HG03139 (cell line): ENCODE results near the gene RFXAP.
"Not testable (repeated sequence)": the region's sequence is repeated elsewhere in the genome, so short reads cannot be mapped to it uniquely, and the experiment has no call there.

Experiments used
- ATAC-seq: cut with Tn5 transposase; IDR thresholded peaks from one replicate; pipeline ENCODE4 v1.9.1; 2021; ENCODE audit not compliant: unreplicated experiment

Gene RFXAP, protein sequence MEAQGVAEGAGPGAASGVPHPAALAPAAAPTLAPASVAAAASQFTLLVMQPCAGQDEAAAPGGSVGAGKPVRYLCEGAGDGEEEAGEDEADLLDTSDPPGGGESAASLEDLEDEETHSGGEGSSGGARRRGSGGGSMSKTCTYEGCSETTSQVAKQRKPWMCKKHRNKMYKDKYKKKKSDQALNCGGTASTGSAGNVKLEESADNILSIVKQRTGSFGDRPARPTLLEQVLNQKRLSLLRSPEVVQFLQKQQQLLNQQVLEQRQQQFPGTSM

DNA sequence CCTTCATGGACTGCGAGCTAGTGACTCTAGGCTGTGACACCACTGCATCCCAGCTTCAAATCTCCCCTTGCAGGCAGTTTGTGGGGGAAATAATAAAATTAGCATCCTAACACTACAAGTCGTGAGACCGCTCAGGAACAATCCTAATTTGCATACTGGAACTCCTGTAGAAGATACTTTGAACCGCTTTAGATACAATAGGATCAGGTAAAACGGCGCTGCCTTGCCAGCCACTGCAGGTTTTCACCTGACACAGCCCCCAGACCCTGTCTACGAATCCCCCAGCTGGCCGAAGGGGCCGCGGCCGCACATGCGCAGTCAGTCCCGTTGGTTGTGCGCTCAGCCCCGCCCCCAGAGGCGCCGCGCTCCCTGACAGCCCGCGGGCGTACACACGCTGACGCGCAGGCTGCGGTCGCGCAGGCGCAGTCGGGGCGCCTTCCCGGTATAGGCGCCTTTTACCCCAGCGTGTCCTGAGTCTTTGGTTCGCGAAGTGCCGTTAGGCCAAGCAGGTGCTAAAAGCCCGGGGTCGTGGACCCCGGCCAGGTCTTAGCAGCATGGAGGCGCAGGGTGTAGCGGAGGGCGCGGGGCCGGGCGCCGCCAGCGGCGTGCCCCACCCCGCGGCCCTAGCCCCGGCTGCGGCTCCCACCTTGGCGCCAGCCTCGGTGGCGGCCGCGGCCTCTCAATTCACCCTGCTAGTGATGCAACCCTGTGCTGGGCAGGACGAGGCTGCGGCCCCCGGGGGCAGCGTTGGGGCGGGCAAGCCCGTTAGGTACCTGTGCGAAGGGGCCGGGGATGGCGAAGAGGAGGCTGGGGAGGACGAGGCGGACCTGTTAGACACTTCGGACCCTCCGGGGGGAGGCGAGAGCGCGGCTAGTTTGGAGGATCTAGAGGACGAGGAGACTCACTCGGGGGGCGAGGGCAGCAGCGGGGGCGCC lies at the start of gene RFXAP:
TSS of gene RFXAP (plus strand) at position 419 of the 935 bp plus-strand sequence. CDS start at position 555, 136 bp downstream.
- ATAC-seq: peak; percentile 85

DNA sequence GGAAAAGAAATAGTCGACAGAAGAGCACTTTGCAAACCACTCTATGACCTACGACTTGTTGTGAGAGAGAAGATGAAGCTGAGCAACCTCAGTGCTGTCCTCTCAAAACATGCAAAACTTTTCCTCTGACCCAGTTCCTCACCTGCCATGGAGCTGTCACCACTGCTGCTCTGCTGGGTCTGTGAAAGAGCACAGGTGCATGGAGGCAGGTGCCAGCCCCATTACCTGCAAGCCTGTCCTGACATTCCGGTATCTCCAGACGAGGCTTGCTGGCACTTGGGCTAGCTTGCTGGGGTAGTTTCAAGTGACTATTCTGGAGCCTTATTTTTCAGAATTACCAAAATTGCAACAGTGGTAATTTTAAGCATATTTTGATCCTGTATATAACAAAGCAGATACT lies 49.5 kb upstream of the RFXAP start:
- ATAC-seq: no peak

DNA sequence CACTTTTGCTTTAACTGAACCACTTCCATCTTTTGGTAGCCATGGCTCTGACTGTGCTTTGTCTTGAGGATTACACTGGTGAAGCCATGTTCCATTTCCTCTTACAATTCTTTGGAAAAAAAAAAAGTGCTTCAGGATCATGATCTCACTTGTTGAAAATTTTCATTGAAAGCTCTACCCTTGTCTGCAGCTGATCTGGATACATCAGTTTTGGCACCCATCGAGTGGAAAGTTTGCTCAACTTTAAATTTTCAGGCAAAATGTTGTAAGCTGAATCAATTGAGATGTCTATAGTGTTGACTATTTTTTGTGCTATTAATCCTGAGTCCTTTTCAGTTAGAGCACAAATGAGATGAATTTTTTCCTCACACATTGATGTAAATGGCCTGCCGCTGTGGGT lies 48.3 kb upstream of the RFXAP start:
- ATAC-seq: no peak

DNA sequence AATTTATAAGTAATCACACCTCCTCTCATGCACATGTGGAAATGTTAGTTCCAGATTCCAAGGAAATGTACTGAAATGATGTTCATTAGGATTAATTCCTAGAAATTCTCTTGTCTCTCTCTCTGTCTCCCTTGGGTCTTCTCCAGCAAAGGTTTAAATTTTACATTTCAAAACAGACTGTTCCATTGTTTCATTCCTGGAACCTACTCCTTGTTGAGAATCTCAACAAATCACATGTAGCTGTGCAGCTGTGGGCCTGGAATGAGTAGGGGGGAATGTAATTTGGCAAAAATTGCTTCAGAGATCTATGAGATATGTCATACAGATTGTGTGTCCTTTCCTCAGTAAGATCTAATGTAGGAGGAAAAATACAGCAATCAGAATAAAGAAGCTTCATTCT lies 46.2 kb upstream of the RFXAP start:
- no peak for ATAC-seq

DNA sequence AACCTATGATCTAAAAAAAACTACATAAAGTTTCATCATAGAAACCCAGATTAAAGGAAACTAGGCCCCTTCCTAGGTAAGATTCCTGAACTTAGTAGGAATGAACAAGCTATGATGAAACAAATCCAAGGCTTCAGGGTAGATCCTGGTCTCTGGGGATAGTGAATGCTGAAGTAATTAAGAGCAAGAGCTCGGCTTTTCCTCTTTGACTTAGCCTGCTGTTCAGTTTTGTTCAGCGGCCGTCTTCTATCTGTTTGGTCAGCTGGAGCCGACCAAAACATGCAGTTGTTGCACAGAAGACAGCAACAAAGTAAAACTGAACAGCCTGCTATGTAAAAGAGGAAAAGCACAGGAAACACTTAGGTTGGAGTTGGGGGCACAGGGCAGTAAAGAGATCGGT lies 44.1 kb upstream of the RFXAP start:
- ATAC-seq: no peak

DNA sequence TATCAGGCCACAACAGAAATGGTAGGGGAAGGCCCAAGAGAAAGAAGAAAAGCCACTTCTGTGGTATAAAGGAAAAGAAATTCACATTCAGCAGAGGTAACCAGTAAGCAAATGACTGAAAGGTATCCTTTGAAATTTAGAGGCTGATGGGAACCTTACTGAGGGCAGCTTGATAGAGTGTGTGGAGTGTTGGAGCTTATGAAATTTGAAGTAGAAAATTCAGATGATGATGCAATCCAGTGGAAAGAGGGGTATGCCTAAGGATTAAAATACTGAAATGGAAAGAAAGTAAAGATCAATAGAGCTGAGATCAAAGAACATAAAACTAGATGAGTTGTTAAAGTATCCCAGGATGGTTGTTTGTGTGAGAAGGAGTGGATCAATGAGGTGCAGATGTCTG lies 42.8 kb upstream of the RFXAP start:
- ATAC-seq: no peak

DNA sequence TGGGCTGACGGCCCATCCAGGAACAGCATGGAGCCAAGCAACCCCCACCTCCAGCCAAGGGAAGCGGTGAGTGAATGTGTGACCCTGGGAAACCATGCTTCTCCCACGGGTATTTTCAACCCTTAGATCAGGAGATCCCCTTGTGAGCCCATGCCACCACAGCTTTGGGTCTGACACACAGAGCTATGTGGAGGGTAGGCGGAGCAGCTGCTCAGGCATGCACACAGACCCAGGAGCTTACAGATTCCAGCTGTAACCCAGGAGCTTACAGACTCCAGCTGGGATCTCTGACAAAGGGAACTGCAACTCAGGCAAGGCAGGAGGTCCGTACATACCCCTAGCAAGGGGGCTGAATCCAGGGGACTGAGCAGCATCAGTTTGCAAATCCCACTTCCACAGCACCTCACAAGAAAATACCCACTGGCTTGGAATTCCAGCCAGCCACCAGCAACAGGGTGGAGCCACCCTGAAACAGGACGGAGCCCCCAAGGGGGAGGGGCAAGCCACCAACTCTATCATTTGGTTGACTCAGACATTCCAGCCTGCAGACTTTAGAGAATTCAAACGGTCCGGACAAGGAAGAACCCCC lies 40.8 kb upstream of the RFXAP start:
- no peak for ATAC-seq

DNA sequence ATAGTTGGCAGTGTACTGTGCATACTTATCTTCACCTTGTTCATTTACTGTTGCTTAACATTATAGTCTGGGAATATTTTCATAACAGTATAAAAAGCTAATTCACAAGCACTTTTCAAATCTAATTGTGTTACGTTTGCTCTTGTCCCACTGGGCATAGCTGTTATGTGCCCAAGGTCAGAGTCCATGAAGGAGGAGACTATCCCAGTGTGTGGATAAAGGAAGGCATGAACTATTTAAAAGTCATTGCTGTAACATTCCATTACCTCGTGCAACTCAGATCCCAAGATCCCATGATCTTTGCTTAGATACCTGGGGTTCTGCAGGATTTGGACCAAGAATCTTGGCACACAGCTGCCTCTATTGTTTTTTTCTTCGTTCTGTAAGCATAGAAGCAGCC lies 35.1 kb upstream of the RFXAP start:
- ATAC-seq: no peak

DNA sequence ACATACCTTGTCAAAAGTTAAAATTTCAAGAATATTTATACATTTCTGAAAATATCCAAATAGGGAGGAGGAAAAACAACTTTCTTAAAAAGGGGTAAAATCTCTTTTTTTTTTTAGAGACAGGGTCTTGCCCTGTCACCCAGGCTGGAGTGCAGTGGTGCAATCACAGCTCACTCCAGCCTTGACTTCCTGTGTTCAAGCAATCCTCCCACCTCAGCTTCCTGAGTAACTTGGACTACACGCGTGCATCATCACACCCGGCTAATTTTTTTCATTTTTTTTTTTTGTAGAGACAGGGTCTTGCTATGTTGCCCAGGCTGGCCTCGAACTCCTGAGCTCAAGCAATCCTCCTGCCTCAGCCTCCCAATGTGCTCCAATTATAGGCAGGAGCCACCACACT lies 32.8 kb upstream of the RFXAP start:
- ATAC-seq: not testable (repeated sequence)

DNA sequence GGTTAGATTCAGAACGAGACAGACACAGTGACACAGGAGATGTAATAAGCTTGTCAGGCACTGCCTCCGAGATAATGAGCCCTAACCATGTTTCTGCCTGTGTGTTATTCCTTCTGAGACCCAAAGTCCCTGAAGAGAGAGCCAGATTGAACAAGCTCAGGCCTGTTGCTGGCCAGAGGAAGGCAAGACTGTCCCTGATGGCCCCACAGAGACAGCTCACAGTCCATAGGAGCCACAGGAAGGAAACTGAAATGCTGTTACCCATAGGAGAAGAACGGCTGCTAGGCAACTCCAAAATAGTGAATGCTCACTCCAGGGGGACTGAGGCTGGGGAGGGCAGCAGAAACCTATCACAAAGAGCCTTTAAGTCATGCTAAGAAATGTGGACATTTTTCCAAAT lies 31.8 kb upstream of the RFXAP start:
- no peak for ATAC-seq

DNA sequence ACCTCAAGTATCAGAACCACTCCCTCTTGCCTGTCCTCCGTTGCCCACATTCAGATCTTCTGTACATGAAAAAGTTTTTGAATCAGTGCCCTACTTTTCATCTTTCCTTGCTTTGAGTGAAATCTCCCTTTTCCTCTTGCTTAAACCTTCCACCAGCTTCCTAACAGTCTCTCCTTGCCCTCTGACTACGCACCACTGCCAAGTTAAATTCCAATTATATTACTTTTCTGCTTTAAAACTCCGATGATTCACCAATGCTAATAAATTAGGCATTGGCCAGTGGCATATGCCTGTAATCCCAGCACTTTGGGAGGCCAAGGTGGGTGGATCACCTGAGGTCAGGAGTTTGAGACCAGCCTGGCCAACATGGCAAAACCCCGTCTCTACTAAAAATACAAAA lies 30.7 kb upstream of the RFXAP start:
- ATAC-seq: no peak

DNA sequence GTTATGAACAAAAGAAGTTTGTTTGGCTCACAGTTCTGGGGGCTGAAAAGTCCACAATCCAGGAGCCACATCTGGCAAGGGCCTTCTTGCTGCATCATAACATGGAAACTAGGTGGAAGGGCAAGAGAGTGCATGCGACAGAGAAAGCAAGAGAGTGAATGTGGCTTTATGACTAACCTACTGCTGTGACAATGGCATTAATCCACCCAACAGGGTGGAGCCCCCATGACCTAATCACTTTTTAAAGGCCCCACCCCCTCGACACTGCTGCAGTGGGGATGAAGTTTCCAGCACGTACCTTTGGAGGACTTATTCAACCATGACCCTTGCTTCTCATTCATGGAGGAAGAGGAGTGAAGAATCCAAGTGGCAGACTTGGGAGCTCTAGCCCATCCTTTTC lies 30.0 kb upstream of the RFXAP start:
- no peak for ATAC-seq

DNA sequence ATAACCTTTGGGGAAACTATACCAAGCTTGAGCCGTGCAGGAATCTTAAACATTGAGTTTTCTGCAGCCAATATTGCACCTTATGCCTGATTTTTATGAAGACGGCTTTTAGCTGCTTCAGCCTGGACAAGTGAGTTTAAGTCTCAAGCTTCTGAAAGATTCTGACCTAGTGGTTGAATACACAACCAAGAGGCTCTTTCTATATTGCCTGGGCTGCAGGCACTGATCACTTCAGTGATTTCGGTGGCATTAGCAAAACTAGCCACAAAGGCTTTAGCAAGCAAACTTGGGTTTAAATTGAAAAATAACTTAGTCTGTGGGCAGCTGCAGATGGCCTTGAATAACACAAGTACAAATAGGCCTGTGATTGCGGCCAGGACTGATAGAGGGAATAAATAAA lies 29.3 kb upstream of the RFXAP start:
- ATAC-seq: no peak

DNA sequence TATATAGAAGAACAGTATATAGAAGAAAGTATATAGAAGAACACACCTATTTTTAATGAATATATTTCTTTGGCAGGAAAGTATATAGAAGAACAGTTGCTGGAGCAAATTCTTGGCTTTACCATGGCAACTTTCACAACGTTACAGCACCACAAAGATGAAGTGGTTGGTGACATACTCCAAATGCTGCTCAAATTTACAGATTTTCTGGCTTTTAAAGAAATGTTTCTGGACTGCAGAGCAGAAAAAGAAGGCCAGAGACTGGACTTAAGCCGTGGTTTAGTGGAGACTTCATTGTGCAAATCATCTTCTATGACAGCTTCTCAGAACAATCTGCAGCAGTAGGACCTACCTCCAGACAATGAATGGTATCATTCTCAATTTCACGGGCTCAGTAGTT lies 24.3 kb upstream of the RFXAP start:
- ATAC-seq: no peak

DNA sequence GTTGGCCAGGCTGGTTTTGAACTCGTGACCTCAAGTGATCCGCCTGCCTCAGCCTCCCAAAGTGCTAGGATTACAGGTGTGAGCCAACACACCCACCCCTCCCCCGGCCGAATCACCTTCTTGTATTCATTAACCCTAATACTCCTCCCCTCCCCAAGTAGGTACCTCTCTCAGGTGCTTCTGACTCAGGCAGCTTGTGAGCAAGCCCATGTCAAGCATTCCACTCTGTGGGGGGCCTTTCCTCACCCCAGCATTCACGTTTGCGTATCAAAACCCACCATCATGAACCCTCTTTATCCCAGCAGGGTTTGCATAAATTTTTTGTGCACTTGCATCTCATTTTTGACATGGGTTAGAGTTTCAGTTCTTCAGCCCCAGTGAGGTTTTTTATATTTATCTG lies 23.6 kb upstream of the RFXAP start:
- no peak for ATAC-seq

DNA sequence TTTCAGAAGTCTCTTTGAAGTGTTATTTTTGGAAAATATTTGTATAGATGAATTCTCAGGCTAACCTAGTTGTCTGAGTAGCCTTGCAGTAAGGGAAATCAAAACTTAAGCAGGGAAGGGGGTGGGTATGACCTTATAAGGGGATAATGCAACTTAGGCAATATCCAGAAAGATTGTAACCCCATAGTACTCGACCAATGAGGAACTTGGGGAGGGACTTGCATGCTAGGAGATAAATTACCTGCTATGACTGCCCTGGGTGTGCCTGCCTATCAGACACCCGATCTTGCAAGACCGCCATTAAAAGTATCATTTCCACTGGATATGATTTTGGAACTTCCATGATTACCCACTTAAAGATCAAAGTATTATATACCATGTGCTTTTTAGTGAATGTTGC lies 23.0 kb upstream of the RFXAP start:
- ATAC-seq: no peak

DNA sequence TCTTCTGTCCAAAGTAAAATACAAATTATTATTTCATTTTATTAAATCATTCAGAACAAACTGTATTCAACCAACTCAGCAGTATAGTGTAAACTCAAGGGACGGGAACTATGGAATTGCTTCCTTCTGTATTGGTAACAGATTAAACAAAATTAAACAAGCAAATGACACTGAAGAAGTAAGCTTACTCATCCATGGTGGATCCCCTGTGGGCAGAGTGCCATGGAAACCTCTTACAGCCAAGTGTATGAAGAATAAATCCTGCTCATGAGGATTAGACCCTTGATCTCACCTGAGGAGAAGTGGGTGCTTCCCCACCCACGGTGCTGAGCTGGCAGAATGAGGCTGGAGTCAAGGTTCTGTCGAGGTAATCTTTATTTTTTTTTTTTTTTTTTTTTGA lies 18.0 kb upstream of the RFXAP start:
- ATAC-seq: no peak

DNA sequence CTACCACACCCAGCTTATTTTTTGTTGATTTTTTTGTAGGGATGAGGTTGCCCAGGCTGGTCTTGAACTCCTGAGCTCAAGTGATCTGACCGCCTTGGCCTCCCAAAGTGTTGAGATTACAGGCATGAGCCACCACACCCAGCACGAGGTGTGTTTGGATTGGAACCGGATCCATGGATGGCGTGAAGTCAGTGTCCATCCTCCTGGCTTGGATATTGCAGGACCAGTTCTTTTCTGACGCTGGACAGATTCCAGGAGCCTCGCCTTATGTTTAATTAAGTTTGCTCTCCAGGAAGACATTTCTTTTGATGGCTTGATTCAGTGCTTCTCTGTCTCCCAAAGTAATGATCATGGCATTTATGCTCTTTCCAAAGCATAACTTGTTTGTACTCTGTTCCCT lies 14.4 kb upstream of the RFXAP start:
- no peak for ATAC-seq

DNA sequence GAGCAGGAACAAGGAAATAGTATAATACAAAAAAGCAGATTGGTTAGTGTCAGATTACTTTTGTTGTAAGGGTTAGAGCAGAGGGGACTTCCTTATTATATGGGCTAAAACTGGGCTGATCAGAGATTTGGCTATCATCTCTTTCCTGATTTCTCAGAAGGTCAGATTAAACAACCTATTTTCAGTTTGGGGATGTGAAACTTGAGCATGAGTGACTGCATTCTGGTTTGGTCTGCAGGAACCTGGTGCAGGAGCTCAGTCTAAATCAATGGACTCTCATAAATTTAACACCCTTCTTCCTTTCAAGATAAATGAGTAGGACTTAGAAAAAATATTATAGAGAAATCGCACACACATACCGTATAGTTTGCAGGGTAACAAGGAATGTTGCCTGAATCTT lies 12.9 kb upstream of the RFXAP start:
- ATAC-seq: no peak

DNA sequence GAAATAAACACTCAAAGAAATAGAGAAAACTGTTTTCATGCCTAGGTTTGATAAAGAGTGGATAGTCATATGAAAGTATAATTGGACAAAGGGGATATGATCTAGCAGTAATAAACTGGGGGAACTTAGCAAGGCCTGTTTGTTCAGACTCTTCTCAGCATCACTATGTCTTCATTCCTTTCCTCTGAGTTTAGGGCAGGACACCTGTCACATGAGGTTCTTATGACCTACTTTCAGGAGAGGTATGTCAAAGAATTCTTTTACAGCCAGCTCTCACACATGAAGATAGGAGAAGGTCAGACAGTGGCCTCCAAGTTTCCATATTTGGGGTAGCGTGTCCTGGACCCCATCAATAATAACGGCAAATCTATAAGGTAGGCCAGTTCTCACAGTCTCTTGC lies 11.4 kb upstream of the RFXAP start:
- ATAC-seq: no peak

DNA sequence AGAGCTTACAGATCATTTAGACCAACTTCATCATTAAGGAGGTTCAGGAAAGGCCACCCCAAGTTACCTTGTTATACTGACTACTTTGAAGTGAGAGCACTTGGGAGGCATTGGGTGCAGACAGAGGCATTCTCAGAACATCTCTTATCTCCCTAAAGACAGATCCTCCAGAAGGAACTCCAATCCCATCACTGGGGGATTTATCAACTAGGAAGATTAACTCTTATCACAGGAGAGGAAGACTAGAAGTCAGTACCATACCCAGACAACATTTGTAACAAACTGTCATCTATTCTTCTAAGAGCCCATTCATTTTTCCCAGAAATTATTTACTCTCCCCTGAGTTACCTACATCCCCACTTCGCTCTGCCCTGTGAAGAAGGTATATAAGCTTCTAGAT lies 5.8 kb upstream of the RFXAP start:
- ATAC-seq: no peak

DNA sequence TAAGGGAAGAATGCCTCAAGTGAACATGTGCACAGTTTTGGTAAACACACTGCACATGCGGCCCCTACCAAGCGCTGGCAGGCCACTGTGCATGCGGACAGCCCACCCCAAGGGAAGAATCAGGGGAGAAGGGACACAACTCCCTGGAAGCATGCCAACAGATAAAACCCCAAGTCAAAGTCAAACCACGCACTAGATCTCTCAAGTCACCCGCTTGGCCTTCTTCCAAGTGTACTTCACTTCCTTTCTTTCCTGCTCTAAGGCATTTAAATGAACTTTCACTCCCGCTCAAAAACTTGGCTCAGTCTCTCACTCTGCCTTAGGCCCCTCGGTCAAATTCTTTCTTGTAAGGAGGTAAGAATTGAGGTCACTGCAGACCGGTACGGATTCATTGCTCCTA lies 4.6 kb upstream of the RFXAP start:
- ATAC-seq: no peak
